HepG2 (cell line): ENCODE measurements around the gene FILIP1. TPM values are rescaled to one million over a fixed set of nuclear protein-coding genes. Genes with fewer than 3 reads are reported as not detected.

Source experiments
- ATAC-seq: fragments of 200-7000 bp; cut with Tn5 transposase; 3 replicates; pipeline ENCODE4 v1.9.1; 2020; ENCODE audit warnings: mild to moderate bottlenecking, moderate library complexity
- BruUV-seq: library from RNA; stranded (reverse); fragments of 400-500 nt; replicated peaks from 2 replicates; lab custom pipeline; 2021; lab: Mats Ljungman, UMichigan
- CTCF ChIA-PET: fragments of 300-600 bp; formaldehyde crosslinking; extraction: SDS; loops from one replicate; lab custom pipeline; 2021; ENCODE audit warnings: low total read pairs, inconsistent platforms, low intra/inter-chr PET ratio; lab: Yijun Ruan, JAX
- POLR2A ChIA-PET: fragments of 350-600 bp; sonication (Branson Sonifier 250); formaldehyde crosslinking; loops from one replicate; lab custom pipeline; 2020; ENCODE audit warnings: antibody characterized with exemption, inconsistent platforms; lab: Yijun Ruan, JAX
- DNase-seq: peaks from one replicate; pipeline ENCODE4 v3.0.0-alpha.2; 2015; ENCODE audit warnings: low spot score
- FAIRE-seq: peaks from 3 replicates; lab custom pipeline; 2011; peaks lifted over from hg19 to GRCh38; lab: Jason Lieb, UNC
- H2AFZ ChIP-seq: one replicate; pipeline ENCODE4 v1.6.1; 2011; ENCODE audit warnings: low read length, inconsistent platforms
- H3K27ac ChIP-seq: fragments of 300-600 bp; 3 replicates; pipeline ENCODE4 v1.8.0; 2011; ENCODE audit warnings: mixed run types, mild to moderate bottlenecking, mixed read lengths, low read length, inconsistent platforms; ENCODE audit not compliant: insufficient read depth; ENCODE audit errors: extremely low read length
- H3K27me3 ChIP-seq, 2 experiments: fragments of 200-600 bp in 1 of 2; 2 replicates in 1 of 2; 3 replicates in 1 of 2; pipeline versions ENCODE4 v1.6.0 to v1.8.0; 2011; ENCODE audit warnings: low read length in 2 of 2, mild to moderate bottlenecking in 2 of 2, moderate library complexity in 2 of 2, inconsistent platforms in 1 of 2; ENCODE audit not compliant: insufficient read depth in 2 of 2, control insufficient read depth in 1 of 2
- H3K36me3 ChIP-seq, 2 experiments: fragments of 200-600 bp in 1 of 2; replicated peaks in 1 of 2; 2 replicates in 1 of 2; 3 replicates in 1 of 2; pipeline versions ENCODE4 v1.5.1 to v1.8.0; 2011; ENCODE audit warnings: low read length in 2 of 2, inconsistent platforms in 1 of 2; ENCODE audit not compliant: insufficient read depth in 2 of 2, control insufficient read depth in 1 of 2
- H3K4me1 ChIP-seq: 2 replicates; pipeline ENCODE4 v1.5.1; 2012; ENCODE audit warnings: low read length, inconsistent platforms; ENCODE audit not compliant: insufficient read depth
- H3K4me2 ChIP-seq: 2 replicates; pipeline ENCODE4 v1.6.0; 2011; ENCODE audit warnings: low read depth, low read length, inconsistent platforms
- H3K4me3 ChIP-seq, 3 experiments: fragments of 200-600 bp in 1 of 3; sonication (generic), shearing (Covaris generic) in 1 of 3; replicated peaks in 1 of 3; 2 replicates each; pipeline ENCODE4 v1.5.1; 2011 to 2016; ENCODE audit warnings: low read length in 3 of 3, inconsistent platforms in 2 of 3, low read depth in 2 of 3, mild to moderate bottlenecking in 2 of 3, control low read depth in 1 of 3, mixed read lengths in 1 of 3; ENCODE audit not compliant: insufficient read depth in 1 of 3
- H3K79me2 ChIP-seq: one replicate; pipeline ENCODE4 v1.6.1; 2011; ENCODE audit warnings: low read length, inconsistent platforms; ENCODE audit not compliant: insufficient read depth
- H3K9ac ChIP-seq: 2 replicates; pipeline ENCODE4 v1.6.0; 2011; ENCODE audit warnings: mild to moderate bottlenecking, low read depth, low read length, inconsistent platforms; ENCODE audit not compliant: insufficient read depth
- H3K9me3 ChIP-seq: 2 replicates; pipeline ENCODE4 v1.5.1; 2012; ENCODE audit warnings: mild to moderate bottlenecking, low read length
- H4K20me1 ChIP-seq: 2 replicates; pipeline ENCODE4 v1.6.0; 2011; ENCODE audit warnings: inconsistent platforms, mild to moderate bottlenecking, low read length, moderate library complexity; ENCODE audit not compliant: insufficient read depth
- CBFB ChIP-seq: sonication (generic); formaldehyde crosslinking; IDR thresholded peaks from 2 replicates; pipeline ENCODE4 v1.4.0; 2020; ENCODE audit warnings: missing genetic modification reagents
- PCBP1 ChIP-seq: fragments of 200-400 bp; formaldehyde crosslinking; IDR thresholded peaks from 2 replicates; pipeline ENCODE4 v1.6.1; 2017; ENCODE audit warnings: mild to moderate bottlenecking, low read depth, low read length, borderline replicate concordance
- RBAK ChIP-seq: sonication (generic); formaldehyde crosslinking; IDR thresholded peaks from 2 replicates; pipeline ENCODE4 v1.5.1; 2020; ENCODE audit warnings: mild to moderate bottlenecking, missing genetic modification reagents
- SIN3A ChIP-seq: IDR thresholded peaks from 2 replicates; pipeline ENCODE4 v1.6.1; 2011; ENCODE audit warnings: low read depth, mild to moderate bottlenecking, control low read depth, low read length, borderline replicate concordance
- ZC3H13 ChIP-seq: sonication (generic); formaldehyde crosslinking; IDR thresholded peaks from 2 replicates; pipeline ENCODE4 v1.8.1; 2023; ENCODE audit warnings: mild to moderate bottlenecking, missing genetic modification reagents, moderate library complexity
- ZFP1 ChIP-seq: IDR thresholded peaks from 2 replicates; pipeline ENCODE4 v1.6.1; 2016
- ZNF225 ChIP-seq: sonication (generic); formaldehyde crosslinking; IDR thresholded peaks from 2 replicates; pipeline ENCODE4 v1.4.0; 2020; ENCODE audit warnings: mild to moderate bottlenecking, missing genetic modification reagents
- ZNF329 ChIP-seq: sonication (generic); formaldehyde crosslinking; IDR thresholded peaks from 2 replicates; pipeline ENCODE4 v1.9.0; 2021; ENCODE audit warnings: low read depth, mild to moderate bottlenecking, missing genetic modification reagents
- ZNF382 ChIP-seq: sonication (generic); formaldehyde crosslinking; IDR thresholded peaks from 2 replicates; pipeline ENCODE4 v1.5.0; 2020; ENCODE audit warnings: missing genetic modification reagents, mild to moderate bottlenecking, borderline replicate concordance
- ZNF431 ChIP-seq: sonication (generic); formaldehyde crosslinking; IDR thresholded peaks from 2 replicates; pipeline ENCODE4 v1.9.0; 2022; ENCODE audit warnings: missing genetic modification reagents, low read depth, mild to moderate bottlenecking, borderline replicate concordance
- ZNF577 ChIP-seq: sonication (generic); formaldehyde crosslinking; IDR thresholded peaks from 2 replicates; pipeline ENCODE4 v1.4.0; 2020; ENCODE audit warnings: mild to moderate bottlenecking, low read depth, missing genetic modification reagents, borderline replicate concordance
- ZNF615 ChIP-seq: sonication (generic); formaldehyde crosslinking; IDR thresholded peaks from 2 replicates; pipeline ENCODE4 v1.5.0; 2020; ENCODE audit warnings: mild to moderate bottlenecking, missing genetic modification reagents, borderline replicate concordance
- ZNF704 ChIP-seq: sonication (generic); formaldehyde crosslinking; IDR thresholded peaks from 2 replicates; pipeline ENCODE4 v1.8.1; 2023; ENCODE audit warnings: mild to moderate bottlenecking, inconsistent platforms, moderate library complexity, missing genetic modification reagents, borderline replicate concordance
- ZSCAN12 ChIP-seq: sonication (generic); formaldehyde crosslinking; IDR thresholded peaks from 2 replicates; pipeline ENCODE4 v1.9.0; 2021; ENCODE audit warnings: mild to moderate bottlenecking, missing genetic modification reagents
- ZSCAN20 ChIP-seq: sonication (generic); formaldehyde crosslinking; IDR thresholded peaks from 2 replicates; pipeline ENCODE4 v1.4.0; 2020; ENCODE audit warnings: missing genetic modification reagents, mild to moderate bottlenecking, borderline replicate concordance
- WGBS: methylation state at CpG from one replicate; pipeline ENCODE4 v1.1.6; 2017; ENCODE audit warnings: low lambda C conversion rate; 5-methylcytosine and 5-hydroxymethylcytosine counted together
- in situ Hi-C: cut with HindIII; loops from 2 replicates; pipeline ENCODE4 v1.10.0; 2017; ENCODE audit warnings: low pct_unique_long_range_greater_than_20kb; ENCODE audit not compliant: extremely low pct_ligation_motif_present
- intact Hi-C: fragments of 100-400 bp; cut with micrococcal nuclease; formaldehyde crosslinking; loops from one replicate; pipeline ENCODE4 v1.10.0; 2022; ENCODE audit not compliant: unreplicated experiment
- polyA plus RNA-seq, 8 experiments: library from polyadenylated mRNA; depleted of rRNA in 3 of 8; stranded (reverse) in 7 of 8; unstranded in 1 of 8; fragments of >200 nt; fragmentation: Illumina TruSeq in 4 of 8; extraction: Trizol in 4 of 8; gene quantifications; 2 replicates each; pipeline versions ENCODE4 v1.2.1 to v1.2.3, GENCODE V29; 2011 to 2016; ENCODE audit warnings: low read depth in 4 of 8, missing spikeins in 1 of 8, mixed read lengths in 1 of 8; ENCODE audit not compliant: insufficient read depth in 1 of 8
- total RNA-seq, 5 experiments: library from RNA; depleted of rRNA; stranded (reverse); fragments of >200 nt; fragmentation: Illumina TruSeq; extraction: Trizol; gene quantifications; 2 replicates each; pipeline ENCODE4 v1.2.3, GENCODE V29; 2016; ENCODE audit warnings: low read depth in 1 of 5
- TF ChIP-seq, protein P1 (sequence below): sonication (generic); formaldehyde crosslinking; IDR thresholded peaks from 2 replicates; pipeline ENCODE4 v1.5.0; 2020; ENCODE audit warnings: mild to moderate bottlenecking, missing genetic modification reagents, borderline replicate concordance
- TF ChIP-seq, protein P2 (sequence below): sonication (generic); formaldehyde crosslinking; IDR thresholded peaks from 2 replicates; pipeline ENCODE4 v1.5.1; 2020; ENCODE audit warnings: missing genetic modification reagents, mild to moderate bottlenecking, borderline replicate concordance

The FILIP1 gene
- total and polyA plus RNA-seq, 2 of the 13 experiments (the other 11 are each of a cell fraction or from before 2014, with no cell fraction given) = not detected

- no peak for TF ChIP-seq ZNF704 (CRISPR knock-in tag)
- no peak for TF ChIP-seq CBFB
- no peak for TF ChIP-seq ZC3H13 (CRISPR knock-in tag)
- TF ChIP-seq, protein P1, sequence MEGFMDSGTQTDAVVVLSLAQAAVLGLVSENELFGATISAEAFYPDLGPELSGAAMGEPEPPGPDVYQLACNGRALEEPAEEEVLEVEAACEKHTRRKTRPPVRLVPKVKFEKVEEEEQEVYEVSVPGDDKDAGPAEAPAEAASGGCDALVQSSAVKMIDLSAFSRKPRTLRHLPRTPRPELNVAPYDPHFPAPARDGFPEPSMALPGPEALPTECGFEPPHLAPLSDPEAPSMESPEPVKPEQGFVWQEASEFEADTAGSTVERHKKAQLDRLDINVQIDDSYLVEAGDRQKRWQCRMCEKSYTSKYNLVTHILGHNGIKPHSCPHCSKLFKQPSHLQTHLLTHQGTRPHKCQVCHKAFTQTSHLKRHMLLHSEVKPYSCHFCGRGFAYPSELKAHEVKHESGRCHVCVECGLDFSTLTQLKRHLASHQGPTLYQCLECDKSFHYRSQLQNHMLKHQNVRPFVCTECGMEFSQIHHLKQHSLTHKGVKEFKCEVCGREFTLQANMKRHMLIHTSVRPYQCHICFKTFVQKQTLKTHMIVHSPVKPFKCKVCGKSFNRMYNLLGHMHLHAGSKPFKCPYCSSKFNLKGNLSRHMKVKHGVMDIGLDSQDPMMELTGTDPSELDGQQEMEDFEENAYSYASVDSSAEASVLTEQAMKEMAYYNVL = no peak
- TF ChIP-seq, all 625 proteins: peak for 0
These were observed 13.2 kb downstream of the FILIP1 start (continued) for GRCh38 chr6:75480425-75480824.

GRCh38 chr6:75479712-75480111 is 13.9 kb downstream of the FILIP1 start:
- H3K36me3 ChIP-seq = no peaks in the 10 kb centered on the region
- ChIA-PET POLR2A (no interaction called here), CTCF (no interaction called here)
- H3K4me1 ChIP-seq = no peaks in the 10 kb centered on the region
- BruUV-seq = no TSS peak
- H3K9me3 ChIP-seq = no peaks in the 10 kb centered on the region
- no peak for DNase-seq
- in situ Hi-C loops (no loop called here), intact Hi-C loops (no loop called here)
- ATAC-seq = no peak
- no peaks in the 10 kb centered on the region for H4K20me1 ChIP-seq
- H3K27me3 ChIP-seq = no peaks in the 10 kb centered on the region
- FAIRE-seq = no peak
- 24% methylated on average over 6 of the region's 6 CpGs for WGBS
- H3K27ac ChIP-seq = no peak overlapping the region
- H3K79me2 ChIP-seq = no peaks in the 10 kb centered on the region
- H3K9ac ChIP-seq = no peak overlapping the region
- H3K4me3 ChIP-seq = no peak overlapping the region
- no peak overlapping the region for H3K4me2 ChIP-seq
- H2AFZ ChIP-seq = no peak overlapping the region
- TF ChIP-seq ZNF382 (no peak), ZNF577 (CRISPR knock-in tag) (no peak), SIN3A (no peak), ZNF329 (CRISPR knock-in tag) (no peak), ZFP1 (no peak), ZSCAN20 (no peak), ZNF225 (CRISPR knock-in tag) (no peak), PCBP1 (no peak), ZSCAN12 (CRISPR knock-in tag) (no peak), ZNF615 (CRISPR knock-in tag) (no peak), RBAK (CRISPR knock-in tag) (no peak), ZNF431 (CRISPR knock-in tag) (no peak)
- TF ChIP-seq, protein P2, sequence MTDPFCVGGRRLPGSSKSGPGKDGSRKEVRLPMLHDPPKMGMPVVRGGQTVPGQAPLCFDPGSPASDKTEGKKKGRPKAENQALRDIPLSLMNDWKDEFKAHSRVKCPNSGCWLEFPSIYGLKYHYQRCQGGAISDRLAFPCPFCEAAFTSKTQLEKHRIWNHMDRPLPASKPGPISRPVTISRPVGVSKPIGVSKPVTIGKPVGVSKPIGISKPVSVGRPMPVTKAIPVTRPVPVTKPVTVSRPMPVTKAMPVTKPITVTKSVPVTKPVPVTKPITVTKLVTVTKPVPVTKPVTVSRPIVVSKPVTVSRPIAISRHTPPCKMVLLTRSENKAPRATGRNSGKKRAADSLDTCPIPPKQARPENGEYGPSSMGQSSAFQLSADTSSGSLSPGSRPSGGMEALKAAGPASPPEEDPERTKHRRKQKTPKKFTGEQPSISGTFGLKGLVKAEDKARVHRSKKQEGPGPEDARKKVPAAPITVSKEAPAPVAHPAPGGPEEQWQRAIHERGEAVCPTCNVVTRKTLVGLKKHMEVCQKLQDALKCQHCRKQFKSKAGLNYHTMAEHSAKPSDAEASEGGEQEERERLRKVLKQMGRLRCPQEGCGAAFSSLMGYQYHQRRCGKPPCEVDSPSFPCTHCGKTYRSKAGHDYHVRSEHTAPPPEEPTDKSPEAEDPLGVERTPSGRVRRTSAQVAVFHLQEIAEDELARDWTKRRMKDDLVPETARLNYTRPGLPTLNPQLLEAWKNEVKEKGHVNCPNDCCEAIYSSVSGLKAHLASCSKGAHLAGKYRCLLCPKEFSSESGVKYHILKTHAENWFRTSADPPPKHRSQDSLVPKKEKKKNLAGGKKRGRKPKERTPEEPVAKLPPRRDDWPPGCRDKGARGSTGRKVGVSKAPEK (CRISPR knock-in tag) = no peak
